Fibroblast of the conjunctiva (primary cell): Measurements from ENCODE around the gene NRP1.

Experiments
- DNase-seq: peaks from one replicate; pipeline ENCODE4 v3.0.0-alpha.2; 2010; ENCODE audit warnings: low read depth

NRP1 gene

GRCh38 chr10:33349268-33349667 is 14.8 kb upstream of the NRP1 start:
- DNase-seq: no peak

GRCh38 chr10:33347211-33347610 is 12.7 kb upstream of the NRP1 start:
- DNase-seq: no peak

GRCh38 chr10:33345236-33345635 is 10.8 kb upstream of the NRP1 start:
- no peak for DNase-seq

- no peak for DNase-seq
Measured at GRCh38 chr10:33344676-33345075, 10.2 kb upstream of the NRP1 start.

- DNase-seq: no peak
Measured at GRCh38 chr10:33341637-33342036, 7.2 kb upstream of the NRP1 start.

DNA sequence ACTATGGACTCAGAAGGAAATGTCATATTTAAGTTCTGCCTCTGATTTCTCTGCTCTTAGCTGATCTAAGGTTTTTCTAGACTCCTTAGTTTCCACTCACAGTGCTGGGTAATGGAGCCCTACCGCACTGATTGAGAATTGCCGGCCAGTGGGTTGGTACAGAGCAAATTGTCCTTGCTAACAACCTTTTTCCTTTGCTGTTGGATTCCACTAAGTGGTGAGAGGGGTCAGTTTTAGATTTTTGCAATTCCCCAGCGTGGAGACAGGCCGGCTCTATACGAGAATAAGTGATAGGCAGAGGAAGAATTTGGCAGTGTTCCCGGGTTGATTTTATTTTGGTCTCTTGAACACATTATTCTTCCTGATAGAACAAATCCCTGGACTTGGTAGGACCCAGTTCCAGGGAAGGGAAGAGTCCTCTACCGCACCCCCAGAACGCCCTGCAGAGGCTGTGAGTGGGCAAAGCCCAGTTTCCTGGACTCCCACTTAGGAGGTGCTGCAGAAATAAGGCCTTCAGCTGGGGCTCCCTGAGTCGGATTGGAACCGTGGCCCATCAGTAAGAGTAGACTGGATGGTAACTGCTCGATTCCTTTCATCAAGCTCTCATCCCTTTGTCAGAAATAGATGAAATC is 3.0 kb upstream of the NRP1 start:
- DNase-seq: peak; percentile 71

DNA sequence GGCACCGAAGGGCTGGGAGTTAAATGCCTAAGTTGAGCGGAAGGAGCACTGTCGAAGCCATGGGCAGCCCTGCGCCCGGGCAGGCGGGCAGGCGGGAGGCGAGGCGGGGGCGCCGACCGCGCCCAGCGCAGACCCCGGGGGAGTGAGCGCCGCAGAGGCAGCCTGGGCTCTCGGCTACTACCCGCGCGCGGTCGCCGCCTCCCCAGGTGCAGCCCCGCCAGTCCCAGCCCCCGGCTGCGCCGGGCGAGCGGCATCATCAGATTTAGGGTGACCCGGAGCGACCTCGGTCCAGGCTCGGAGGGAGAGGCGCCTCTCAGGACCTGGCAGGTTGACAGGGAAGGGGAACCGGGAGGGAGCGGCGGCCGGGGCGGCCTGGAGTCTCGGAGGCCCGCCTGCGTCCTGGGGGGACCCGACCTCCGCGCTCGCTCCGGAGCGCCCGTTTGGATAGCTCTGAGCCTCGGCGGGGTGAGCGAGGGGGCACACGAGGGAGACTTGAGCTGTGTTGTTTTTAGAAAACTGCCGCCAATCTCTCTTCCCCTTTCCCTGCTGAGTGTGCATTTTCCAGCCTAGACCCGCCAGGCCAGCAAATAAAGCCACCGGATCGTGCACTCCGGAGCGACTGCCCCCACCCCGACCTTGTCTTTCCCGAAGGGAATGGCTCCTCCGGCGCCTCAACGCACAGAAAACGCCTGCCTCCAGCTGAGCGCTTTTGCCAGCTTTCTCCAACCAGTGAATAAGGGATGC is 2.3 kb upstream of the NRP1 start:
- no peak for DNase-seq

DNA sequence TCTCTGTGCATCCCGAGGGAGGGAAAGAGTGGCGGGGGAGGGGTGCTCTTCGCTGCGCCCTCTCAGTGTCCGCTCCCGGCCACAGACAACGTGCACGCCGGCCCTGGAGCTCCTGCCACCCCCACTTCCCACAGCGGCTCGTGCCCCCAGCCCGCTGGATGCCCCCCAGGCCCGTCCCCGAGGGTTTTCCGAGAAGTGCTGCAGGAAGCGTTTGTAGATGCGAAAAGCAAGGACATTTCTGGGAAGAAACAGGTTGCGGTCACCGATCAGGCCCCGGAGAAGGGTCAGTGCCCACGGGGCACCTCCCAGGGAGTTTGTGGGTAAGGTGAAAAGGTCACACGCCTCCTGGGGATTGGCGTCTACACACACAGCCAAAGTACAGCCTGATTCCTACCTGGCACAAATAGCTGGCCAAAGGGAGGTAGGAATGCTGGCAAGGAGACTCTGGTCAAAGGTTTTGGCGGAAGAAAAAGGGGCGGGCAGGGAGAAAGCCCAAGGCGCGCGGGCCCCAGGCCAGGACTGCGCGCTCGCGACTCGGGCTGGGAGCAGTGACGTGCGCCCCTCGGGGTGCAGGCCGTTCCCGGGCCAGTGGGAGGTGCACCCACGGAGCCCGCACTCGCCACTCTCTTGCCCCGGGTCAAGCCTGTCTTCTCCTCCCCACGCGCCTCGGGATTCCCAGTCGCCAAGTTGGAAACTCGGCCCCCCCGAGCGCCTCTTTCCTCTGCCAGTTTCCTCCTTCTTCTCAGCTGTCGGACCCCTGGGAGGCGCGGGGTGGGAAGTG is 1.5 kb upstream of the NRP1 start:
- peak; percentile 80 for DNase-seq

GRCh38 chr10:33335551-33335800 is 1.0 kb upstream of the NRP1 start:
- DNase-seq: no peak

DNA sequence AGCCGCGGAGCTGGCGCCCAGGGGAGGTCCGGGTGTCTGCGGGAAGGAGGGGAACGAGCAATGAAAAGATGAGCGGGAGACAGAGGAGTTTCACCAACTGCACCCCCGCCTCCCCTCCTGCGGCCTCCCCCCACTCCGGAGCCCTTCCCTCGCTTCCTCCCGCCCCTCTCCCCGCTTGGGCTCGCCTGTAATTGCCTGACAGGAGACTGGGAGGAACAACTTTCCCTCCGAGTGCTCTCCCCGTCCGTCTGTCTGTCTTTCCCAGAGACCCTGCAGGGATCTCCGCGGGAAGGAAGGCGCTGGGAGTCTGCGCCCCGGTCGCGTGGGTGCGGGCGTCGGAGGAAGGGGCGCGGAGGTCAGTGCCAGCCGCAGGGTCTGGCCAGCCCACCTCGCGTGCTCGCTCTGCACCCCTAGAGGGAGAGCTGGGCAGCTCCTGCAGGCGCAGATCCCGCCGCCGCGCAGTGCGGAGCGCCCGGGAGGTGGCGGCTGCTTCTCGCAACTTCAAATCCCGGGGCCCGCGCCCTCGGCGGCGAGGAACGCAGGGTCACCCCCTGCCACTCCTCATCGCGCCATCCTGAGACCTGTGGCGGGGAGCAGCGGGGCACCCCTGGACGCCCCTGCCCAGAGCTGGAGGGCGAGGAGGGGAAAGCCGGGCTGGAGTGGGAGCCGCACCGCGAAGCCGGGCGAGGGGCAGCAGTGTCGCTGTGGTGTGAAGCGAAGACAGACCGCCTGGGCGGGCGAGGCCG is 511 bp upstream of the NRP1 start:
- peak; percentile 94 for DNase-seq

DNA sequence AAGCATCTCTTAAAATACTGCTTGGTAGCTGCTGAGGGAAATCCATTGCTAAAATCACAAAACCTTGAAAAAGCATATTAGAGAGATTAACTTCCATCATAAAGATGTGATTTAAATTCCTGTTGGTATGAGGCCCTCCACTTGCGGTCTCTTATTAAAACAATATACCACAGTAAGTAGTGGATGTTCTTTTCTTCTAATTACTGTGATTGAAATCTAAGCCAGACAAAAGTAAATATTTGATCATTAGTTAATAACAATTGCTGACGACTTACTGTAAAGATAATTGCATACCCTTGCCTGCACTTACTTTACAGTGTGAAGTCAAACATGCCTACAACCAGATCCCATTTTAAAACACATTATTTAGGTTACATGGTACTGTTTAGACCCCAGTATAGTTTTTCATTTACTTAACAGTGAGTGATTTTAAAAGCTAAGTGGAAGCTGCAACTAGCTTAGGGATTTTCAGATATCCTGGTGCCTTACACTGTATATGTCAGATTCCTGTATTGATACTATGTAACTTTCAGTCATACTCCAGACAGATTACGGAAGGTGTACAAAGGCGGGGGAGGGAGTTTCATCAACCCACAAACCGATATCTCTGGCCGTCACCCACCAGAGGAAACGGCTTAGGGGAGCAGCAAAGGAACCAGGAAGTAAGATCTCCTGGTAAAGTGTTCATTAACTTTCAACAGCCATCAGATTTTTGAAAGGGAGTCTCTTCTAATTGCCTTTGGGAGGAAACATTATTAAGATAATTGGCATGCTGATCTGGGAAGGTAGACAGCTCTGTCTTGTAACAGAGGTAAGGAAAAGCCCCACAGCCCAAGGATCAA is 986 bp downstream of the NRP1 start:
- no peak for DNase-seq

GRCh38 chr10:33332183-33333065 is 2.0 kb downstream of the NRP1 start:
- DNase-seq: peak; percentile 78

GRCh38 chr10:33331379-33331694 is 3.1 kb downstream of the NRP1 start:
- DNase-seq: no peak

DNA sequence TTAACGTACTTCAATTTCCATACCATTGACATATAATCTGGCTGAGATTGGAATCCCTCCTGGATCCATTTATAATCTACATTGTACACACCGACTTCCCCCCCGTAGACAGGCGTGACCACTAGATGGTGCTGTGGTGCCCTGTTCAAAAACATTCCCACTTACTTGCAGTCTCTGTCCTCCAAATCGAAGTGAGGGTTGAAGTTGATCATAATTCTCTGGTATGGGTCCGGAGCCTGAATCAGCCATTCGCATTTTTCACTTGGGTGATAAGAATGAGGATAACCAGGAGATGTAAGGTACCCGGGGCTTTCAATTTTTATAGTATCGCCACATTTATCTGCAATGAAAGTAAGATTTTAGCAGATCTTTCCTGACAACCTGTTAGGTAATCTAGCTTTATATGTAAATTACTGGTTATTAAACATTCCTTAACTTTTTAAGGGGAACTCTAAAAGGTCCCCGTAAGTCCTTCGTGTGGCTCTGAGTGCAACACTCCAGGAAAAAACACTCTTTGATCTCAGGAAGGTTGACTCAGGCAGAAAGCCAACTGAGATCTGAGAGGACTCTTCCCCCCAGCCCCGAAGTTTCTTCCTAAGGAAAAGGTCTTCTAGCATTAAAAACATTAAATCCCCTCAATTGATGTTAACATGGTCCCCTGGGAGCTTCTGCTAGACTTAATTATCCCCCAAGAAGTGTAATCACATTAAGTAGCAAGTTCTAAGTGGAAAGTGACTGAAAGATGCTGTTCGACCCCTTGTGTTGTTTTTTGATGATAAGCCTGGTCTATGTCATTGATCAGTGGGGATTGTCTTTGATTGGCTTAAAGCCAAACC is 3.7 kb downstream of the NRP1 start:
- peak; percentile 85 for DNase-seq

DNA sequence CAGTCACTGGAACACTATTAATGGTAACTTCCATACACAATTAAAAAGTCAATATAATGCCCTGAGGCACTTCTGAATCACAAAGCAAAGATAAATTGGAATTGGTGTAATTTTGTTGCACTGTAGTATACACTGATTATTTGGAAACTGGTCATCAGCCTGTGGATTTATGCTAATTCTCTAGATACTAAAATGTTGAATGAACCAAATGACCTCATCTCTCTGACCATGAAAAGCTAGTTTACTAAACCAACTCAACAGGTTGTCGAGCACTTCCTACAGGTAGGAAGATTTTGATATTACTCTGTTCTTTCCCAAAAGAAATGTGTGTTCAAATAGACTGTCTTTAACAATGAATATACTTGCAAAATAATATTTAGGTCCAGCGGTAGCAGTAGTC is 5.3 kb downstream of the NRP1 start:
- DNase-seq: no peak

GRCh38 chr10:33328253-33328652 is 6.2 kb downstream of the NRP1 start:
- DNase-seq: no peak

DNA sequence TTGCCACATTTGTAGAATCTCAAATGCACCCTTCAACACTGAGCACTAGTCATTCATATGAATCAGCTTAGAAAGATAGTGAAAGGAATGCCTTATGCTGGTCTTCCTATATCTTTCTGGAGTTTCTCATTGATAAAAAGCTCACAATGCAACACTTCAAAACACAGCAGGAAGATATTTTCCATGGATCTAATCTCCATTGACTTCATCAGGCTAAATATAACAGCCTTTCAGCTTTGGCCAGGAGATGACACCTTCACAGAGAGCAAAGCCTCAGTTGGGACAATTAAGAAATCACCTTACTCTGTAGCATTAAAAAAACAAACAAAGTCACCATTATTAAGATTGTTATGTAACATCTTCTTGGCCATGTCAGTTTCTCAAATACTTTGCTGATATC is 6.7 kb downstream of the NRP1 start:
- DNase-seq: no peak

DNA sequence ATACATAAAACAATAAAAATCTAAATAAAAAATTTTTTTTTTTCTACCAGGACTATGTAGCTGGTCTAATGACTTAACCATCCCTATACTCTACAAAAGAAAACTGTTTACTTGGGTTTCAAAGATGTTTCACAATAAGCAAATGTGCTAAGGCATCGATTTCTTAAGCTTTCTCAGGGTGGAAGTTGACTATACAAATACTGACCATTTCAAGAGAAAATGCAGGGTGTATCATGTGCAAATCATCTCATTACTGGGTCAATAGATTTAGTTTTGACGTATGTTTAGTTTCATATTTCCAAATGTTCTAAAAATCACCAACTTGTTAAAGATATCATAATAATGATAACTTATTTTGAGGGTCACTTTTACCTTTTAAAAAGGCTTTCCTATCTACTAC is 7.5 kb downstream of the NRP1 start:
- DNase-seq: no peak

DNA sequence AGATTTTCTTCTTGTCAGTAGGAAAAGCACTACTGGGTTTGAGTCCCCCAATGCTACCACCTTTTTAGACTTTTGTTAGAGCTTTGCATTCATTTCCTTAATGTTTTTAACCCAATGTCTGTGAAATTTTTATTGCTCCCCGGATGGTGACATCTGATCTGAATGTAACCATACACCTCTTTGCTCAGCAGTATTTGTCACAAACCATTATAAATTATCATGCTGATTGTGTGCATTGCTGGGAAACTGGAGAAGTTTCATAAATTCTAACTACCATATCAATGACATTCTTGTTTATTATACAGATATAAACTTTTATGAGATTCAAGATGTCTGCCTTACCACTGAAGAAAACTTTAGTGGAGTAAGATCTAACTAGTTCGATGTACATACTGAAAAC is 8.5 kb downstream of the NRP1 start:
- no peak for DNase-seq

- DNase-seq: no peak
Measured at GRCh38 chr10:33323721-33324120, 10.7 kb downstream of the NRP1 start.
